Measurements from ENCODE around the gene PARD3B. TPM values are rescaled to one million over a fixed set of nuclear protein-coding genes. Genes with fewer than 3 reads are reported as not detected.

PARD3B gene
- total RNA-seq, 2 donors from 2014 or later, result 14.7 to 25.0 TPM

DNA sequence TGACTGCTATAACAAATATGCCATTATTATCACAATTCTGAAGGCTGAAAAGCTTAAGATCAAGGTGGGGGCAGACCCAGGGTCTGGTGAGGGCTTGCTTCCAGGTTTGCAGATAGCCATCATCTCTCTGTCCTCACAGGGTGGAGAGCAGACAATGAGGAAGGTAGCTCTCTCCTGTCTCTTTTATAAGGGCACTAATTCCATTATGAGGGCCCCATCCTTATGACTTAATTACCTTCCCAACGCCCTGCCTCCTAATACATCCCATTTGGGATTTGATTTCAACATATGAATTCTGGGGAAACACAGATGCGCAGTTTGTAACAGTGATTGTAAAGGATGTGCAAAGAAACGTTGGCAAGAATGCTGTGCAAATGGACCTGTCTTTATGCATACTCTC lies 44.8 kb downstream of the PARD3B start:
- WGBS, result 97% methylated on average over 3 of the region's 3 CpGs
- H3K36me3 ChIP-seq, result no peaks in the 10 kb centered on the region
- peaks cover 5% of the 10 kb centered on the region for H3K4me1 ChIP-seq (replicated peaks)
- intact Hi-C loops (cut with DNase I), result no loop called here
- no peaks in the 10 kb centered on the region for H3K9me3 ChIP-seq
- no peak for DNase-seq (ENCODE audit: low spot score)
- H3K27ac ChIP-seq, result no peak overlapping the region
- TF ChIP-seq, protein P1, sequence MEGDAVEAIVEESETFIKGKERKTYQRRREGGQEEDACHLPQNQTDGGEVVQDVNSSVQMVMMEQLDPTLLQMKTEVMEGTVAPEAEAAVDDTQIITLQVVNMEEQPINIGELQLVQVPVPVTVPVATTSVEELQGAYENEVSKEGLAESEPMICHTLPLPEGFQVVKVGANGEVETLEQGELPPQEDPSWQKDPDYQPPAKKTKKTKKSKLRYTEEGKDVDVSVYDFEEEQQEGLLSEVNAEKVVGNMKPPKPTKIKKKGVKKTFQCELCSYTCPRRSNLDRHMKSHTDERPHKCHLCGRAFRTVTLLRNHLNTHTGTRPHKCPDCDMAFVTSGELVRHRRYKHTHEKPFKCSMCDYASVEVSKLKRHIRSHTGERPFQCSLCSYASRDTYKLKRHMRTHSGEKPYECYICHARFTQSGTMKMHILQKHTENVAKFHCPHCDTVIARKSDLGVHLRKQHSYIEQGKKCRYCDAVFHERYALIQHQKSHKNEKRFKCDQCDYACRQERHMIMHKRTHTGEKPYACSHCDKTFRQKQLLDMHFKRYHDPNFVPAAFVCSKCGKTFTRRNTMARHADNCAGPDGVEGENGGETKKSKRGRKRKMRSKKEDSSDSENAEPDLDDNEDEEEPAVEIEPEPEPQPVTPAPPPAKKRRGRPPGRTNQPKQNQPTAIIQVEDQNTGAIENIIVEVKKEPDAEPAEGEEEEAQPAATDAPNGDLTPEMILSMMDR (IDR thresholded peaks at IDR 0.05), result no peak
- TF ChIP-seq POLR2A (IDR thresholded peaks at IDR 0.05), result no peak
- no peak for TF ChIP-seq POLR2AphosphoS5 (IDR thresholded peaks at IDR 0.05)
- H3K27me3 ChIP-seq (replicated peaks; ENCODE audit: insufficient read depth), result no peaks in the 10 kb centered on the region
- no peak overlapping the region for H3K4me3 ChIP-seq

GRCh38 chr2:204591225-204591624 lies 46.0 kb downstream of the PARD3B start:
- Histone ChIP-seq H3K36me3 (no peaks in the 10 kb centered on the region), H3K27me3 (replicated peaks; ENCODE audit: insufficient read depth) (no peaks in the 10 kb centered on the region), H3K9me3 (no peaks in the 10 kb centered on the region), H3K4me1 (replicated peaks) (peaks cover 5% of the 10 kb centered on the region), H3K4me3 (no peak overlapping the region), H3K27ac (no peak overlapping the region)
- TF ChIP-seq POLR2A (IDR thresholded peaks at IDR 0.05) (no peak), POLR2AphosphoS5 (IDR thresholded peaks at IDR 0.05) (no peak)
- no peak for DNase-seq (ENCODE audit: low spot score)
- 54% methylated on average over 1 of the region's 1 CpG for WGBS
- intact Hi-C loops (cut with DNase I), result no loop called here

DNA sequence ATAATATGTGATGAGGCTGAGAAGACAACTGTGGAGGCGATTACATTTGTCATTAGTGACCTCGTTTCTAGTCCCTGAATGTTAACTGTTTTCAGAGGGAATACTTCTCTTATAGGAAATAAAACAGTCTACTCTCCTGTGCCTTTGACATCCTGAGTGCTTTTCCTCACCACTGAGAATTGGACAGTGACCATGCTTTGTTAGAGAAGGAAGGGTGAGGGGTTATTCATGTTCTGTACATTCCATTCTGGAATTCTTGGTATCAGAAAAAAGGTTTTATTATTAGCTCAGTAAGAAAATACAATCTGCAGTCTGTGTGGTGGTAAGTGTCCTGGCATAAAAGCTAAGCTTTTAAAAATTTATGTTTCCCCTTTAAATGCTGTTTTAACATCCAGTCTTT lies 58.8 kb downstream of the PARD3B start:
- intact Hi-C loops (cut with DNase I), result no loop called here

DNA sequence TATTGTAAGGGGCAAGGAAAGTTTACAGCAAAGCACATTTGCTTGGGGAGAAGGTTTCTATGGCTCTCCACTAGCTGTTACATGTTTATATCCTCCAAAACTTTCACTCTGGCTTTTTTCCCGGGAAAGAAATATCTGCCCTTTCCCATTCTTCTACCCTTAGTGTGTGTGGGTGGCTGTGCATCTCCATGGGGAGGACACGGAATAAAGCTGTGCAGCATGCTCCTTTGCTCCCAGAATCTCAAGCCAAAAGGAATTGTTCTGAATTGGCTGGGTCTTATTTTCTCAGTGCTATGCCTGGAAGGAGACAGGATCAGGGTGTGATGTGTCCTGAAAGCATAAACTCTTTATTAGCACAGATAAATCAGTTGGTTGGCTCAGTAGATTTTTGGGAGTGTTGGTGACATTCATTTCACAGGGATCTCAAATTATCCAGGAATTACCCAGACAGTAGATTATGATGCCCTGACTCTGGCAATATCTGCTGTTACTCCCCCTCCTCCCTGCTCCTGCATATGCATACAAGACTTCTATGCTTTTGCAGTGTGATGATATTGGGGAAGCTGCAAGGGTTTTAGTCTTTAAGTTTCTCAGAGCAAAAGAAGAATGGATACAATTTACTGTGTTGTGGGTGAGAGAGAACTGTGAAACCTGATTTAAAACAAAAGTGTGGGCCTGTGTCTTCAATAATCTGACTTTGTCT lies 63.1 kb downstream of the PARD3B start:
- Histone ChIP-seq H3K27ac (no peak overlapping the region), H3K9me3 (no peaks in the 10 kb centered on the region), H3K4me3 (no peak overlapping the region), H3K27me3 (replicated peaks; ENCODE audit: insufficient read depth) (no peaks in the 10 kb centered on the region), H3K36me3 (no peaks in the 10 kb centered on the region), H3K4me1 (replicated peaks) (no peaks in the 10 kb centered on the region)
- intact Hi-C loops (cut with DNase I), result no loop called here
- DNase-seq (ENCODE audit: low spot score), result no peak
- 17% methylated on average over 2 of the region's 2 CpGs for WGBS
- no peak for TF ChIP-seq POLR2AphosphoS5 (IDR thresholded peaks at IDR 0.05)
- TF ChIP-seq, protein P1 (IDR thresholded peaks at IDR 0.05), result no peak
- no peak for TF ChIP-seq POLR2A (IDR thresholded peaks at IDR 0.05)

More for the DNA sequence above, 58.8 kb downstream of the PARD3B start:
- Histone ChIP-seq H3K4me3 (no peak overlapping the region), H3K4me1 (replicated peaks) (no peaks in the 10 kb centered on the region), H3K9me3 (no peaks in the 10 kb centered on the region), H3K27me3 (replicated peaks; ENCODE audit: insufficient read depth) (no peaks in the 10 kb centered on the region), H3K27ac (no peak overlapping the region), H3K36me3 (no peaks in the 10 kb centered on the region)
- DNase-seq (ENCODE audit: low spot score), result no peak
- 41% methylated on average over 2 of the region's 2 CpGs for WGBS
- TF ChIP-seq, protein P1 (IDR thresholded peaks at IDR 0.05), result no peak
- TF ChIP-seq POLR2AphosphoS5 (IDR thresholded peaks at IDR 0.05) (no peak), POLR2A (IDR thresholded peaks at IDR 0.05) (no peak)

DNA sequence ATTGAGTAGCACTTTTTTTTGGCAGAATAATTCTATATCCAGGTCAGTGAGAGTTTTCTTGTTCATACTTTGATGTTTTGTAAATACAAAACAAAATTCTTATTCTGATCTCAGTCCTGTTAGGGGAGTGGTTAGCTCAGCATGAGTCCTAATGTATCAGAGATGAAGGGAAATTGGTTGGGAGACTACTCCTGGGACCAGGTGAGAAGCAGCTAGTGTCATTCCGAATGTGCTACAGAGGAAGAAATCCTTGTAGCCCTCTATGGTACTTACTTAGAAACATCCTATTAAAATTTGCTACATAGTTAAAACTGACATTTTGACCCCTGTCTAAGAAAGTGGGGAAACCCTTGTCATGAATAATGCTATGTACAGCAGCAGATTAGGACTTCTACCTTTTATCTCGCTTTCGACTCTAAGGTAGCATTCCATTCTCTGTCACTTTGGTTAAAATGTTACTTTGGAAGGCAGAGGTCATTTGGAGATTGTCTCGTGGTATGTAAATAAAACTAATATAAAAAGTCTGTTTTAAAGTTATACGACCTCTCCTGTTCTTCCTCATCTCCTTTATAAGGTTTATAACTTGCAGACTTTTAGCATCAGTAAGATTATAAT lies 65.8 kb downstream of the PARD3B start:
- Histone ChIP-seq H3K4me1 (replicated peaks) (no peaks in the 10 kb centered on the region), H3K9me3 (no peaks in the 10 kb centered on the region), H3K36me3 (no peaks in the 10 kb centered on the region), H3K27ac (no peak overlapping the region), H3K4me3 (no peak overlapping the region), H3K27me3 (replicated peaks; ENCODE audit: insufficient read depth) (no peaks in the 10 kb centered on the region)
- whole genome bisulfite sequencing, result 72% methylated on average over 5 of the region's 5 CpGs
- TF ChIP-seq, protein P1 (IDR thresholded peaks at IDR 0.05), result no peak
- TF ChIP-seq POLR2AphosphoS5 (IDR thresholded peaks at IDR 0.05), result no peak
- TF ChIP-seq POLR2A (IDR thresholded peaks at IDR 0.05), result no peak
- DNase-seq (ENCODE audit: low spot score), result no peak
- intact Hi-C loops (cut with DNase I), result no loop called here

Measured in prostate gland (tissue), 2 donors.